ENCODE data around the gene LRRTM3. TPM values are rescaled to one million over a fixed set of nuclear protein-coding genes. Genes with fewer than 3 reads are reported as not detected.

The LRRTM3 gene
- total RNA-seq, 1 experiment from 2014 or later = 0.96 TPM

DNA sequence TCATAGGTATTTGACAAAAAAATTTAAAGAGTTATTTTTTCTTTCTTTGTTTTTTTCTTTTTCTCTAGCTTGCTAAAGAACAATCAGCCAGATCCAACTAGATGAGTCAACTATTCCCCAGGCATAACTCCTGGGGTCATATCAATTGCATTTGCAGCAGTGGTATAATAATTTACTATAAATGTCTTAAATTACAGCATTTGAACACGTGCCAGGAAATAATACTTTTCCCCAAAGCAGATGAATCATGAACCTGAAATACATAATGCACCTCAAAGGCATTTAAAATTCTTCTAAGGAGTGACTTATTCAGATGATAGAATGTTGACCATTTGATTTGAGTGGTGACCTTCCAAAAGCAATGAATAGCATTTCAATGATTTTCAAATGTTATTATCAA, 190.1 kb downstream of the LRRTM3 start:
- H3K79me1 ChIP-seq (ENCODE audit: insufficient read depth, low read depth, low read length, poor library complexity, severe bottlenecking) = no peaks in the 10 kb centered on the region

More for the DNA sequence above, 190.1 kb downstream of the LRRTM3 start:
- WGBS (ENCODE audit: extremely low coverage, insufficient read length, low lambda C conversion rate) = no CpG with 5 or more reads among the region's 1 CpG
- TF ChIP-seq, protein P1, sequence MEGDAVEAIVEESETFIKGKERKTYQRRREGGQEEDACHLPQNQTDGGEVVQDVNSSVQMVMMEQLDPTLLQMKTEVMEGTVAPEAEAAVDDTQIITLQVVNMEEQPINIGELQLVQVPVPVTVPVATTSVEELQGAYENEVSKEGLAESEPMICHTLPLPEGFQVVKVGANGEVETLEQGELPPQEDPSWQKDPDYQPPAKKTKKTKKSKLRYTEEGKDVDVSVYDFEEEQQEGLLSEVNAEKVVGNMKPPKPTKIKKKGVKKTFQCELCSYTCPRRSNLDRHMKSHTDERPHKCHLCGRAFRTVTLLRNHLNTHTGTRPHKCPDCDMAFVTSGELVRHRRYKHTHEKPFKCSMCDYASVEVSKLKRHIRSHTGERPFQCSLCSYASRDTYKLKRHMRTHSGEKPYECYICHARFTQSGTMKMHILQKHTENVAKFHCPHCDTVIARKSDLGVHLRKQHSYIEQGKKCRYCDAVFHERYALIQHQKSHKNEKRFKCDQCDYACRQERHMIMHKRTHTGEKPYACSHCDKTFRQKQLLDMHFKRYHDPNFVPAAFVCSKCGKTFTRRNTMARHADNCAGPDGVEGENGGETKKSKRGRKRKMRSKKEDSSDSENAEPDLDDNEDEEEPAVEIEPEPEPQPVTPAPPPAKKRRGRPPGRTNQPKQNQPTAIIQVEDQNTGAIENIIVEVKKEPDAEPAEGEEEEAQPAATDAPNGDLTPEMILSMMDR (conservative IDR thresholded peaks at IDR 0.05) = no peak
- H2BK20ac ChIP-seq (ENCODE audit: low read depth, low read length, poor library complexity, severe bottlenecking) = no peak overlapping the region
- no peaks in the 10 kb centered on the region for H3K27me3 ChIP-seq (ENCODE audit: insufficient read depth, low read length)
- H3K4ac ChIP-seq (ENCODE audit: low read depth, low read length) = no peak overlapping the region
- no peak overlapping the region for H2AFZ ChIP-seq (ENCODE audit: low read length)
- Mint-ChIP-seq H3K4me1 (no peaks in the 10 kb centered on the region), H3K36me3 (ENCODE audit: insufficient read depth in 1 of 3, low read depth in 3 of 3) (no peaks in the 10 kb centered on the region), H3K27ac (no peak overlapping the region), H3K9me3 (no peaks in the 10 kb centered on the region), H3K4me3 (no peak overlapping the region), H3K27me3 (ENCODE audit: low read depth) (no peaks in the 10 kb centered on the region)
- no peak overlapping the region for H3K18ac ChIP-seq (ENCODE audit: insufficient read length, low read depth, low read length)
- no peak overlapping the region for H3T11ph ChIP-seq (ENCODE audit: low read length)
- H3K23me2 ChIP-seq (ENCODE audit: insufficient read length, low read depth, low read length, poor library complexity, severe bottlenecking) = no peaks in the 10 kb centered on the region
- no peaks in the 10 kb centered on the region for H3K9me3 ChIP-seq (ENCODE audit: control insufficient read depth, low read depth, low read length)
- no peak overlapping the region for H2BK15ac ChIP-seq (ENCODE audit: low read depth, low read length)
- H3K56ac ChIP-seq (ENCODE audit: insufficient read length, low read depth, low read length) = no peak overlapping the region
- H3K23ac ChIP-seq (ENCODE audit: insufficient read length, low read depth, low read length) = no peak overlapping the region
- no peak overlapping the region for H3K14ac ChIP-seq (ENCODE audit: insufficient read depth, low read length)
- no peak overlapping the region for H3K27ac ChIP-seq (ENCODE audit: insufficient read length, low read depth, low read length)
- no peak overlapping the region for H3K4me2 ChIP-seq (ENCODE audit: insufficient read depth, insufficient read length, low read length)
- no peak overlapping the region for H4K91ac ChIP-seq (ENCODE audit: insufficient read length, low read depth, low read length)
- no peak overlapping the region for H2AK5ac ChIP-seq (ENCODE audit: insufficient read length, low read length)
- no peak overlapping the region for H2BK12ac ChIP-seq (ENCODE audit: insufficient read length, low read depth, low read length)
- no peaks in the 10 kb centered on the region for H3K4me1 ChIP-seq (ENCODE audit: insufficient read depth, low read length)
- no peaks in the 10 kb centered on the region for H4K20me1 ChIP-seq (ENCODE audit: control insufficient read depth, insufficient read depth, insufficient read length)
- no peak overlapping the region for H2BK120ac ChIP-seq (ENCODE audit: low read depth, low read length, poor library complexity, severe bottlenecking)
- no peak overlapping the region for H2BK5ac ChIP-seq (ENCODE audit: insufficient read length, low read length)
- no peak overlapping the region for H3K9ac ChIP-seq (ENCODE audit: extremely low read depth, insufficient read length, low read length)
- no peak for DNase-seq
- no peak overlapping the region for H4K8ac ChIP-seq (replicated peaks; ENCODE audit: insufficient read length, low read depth, low read length)
- H3K79me2 ChIP-seq (ENCODE audit: insufficient read depth, low read length) = no peaks in the 10 kb centered on the region
- no peak overlapping the region for H4K5ac ChIP-seq (ENCODE audit: insufficient read length, low read depth, low read length)
